Ovary (tissue), 10 donors: Measurements from ENCODE around the gene KRTAP10-5. TPM values are rescaled to one million over a fixed set of nuclear protein-coding genes. Genes with fewer than 3 reads are reported as not detected.
"Not testable (repeated sequence)": the region's sequence is repeated elsewhere in the genome, so short reads cannot be mapped to it uniquely, and the experiment has no call there.

Experiments used
- DNase-seq, 5 donors: peaks; one replicate each; pipeline ENCODE4 v3.0.0-alpha.2; 2019 to 2020
- H3K27ac ChIP-seq, 2 donors: fragments of 200-600 bp; one replicate each; pipeline versions ENCODE4 v1.5.1 to v1.8.0; 2019 to 2022
- H3K27me3 ChIP-seq: fragments of 200-600 bp; one replicate; pipeline ENCODE4 v1.8.0; 2022
- H3K36me3 ChIP-seq: fragments of 200-600 bp; sonication (generic); one replicate; pipeline ENCODE4 v1.5.1; 2019
- H3K4me1 ChIP-seq: one replicate; pipeline ENCODE4 v1.8.1; 2013; ENCODE audit warnings: mild to moderate bottlenecking, moderate library complexity; ENCODE audit not compliant: insufficient read depth
- H3K4me3 ChIP-seq: fragments of 200-600 bp; sonication (generic); one replicate; pipeline ENCODE4 v1.5.1; 2017
- H3K9me3 ChIP-seq, 2 donors: fragments of 200-600 bp in 1 of 2; sonication (generic) in 1 of 2; one replicate each; pipeline versions ENCODE4 v1.5.1 to v1.8.1; 2013 to 2019; ENCODE audit warnings: mild to moderate bottlenecking in 1 of 2, moderate library complexity in 1 of 2
- EP300 ChIP-seq: sonication (generic); formaldehyde crosslinking; IDR thresholded peaks from one replicate; pipeline ENCODE4 v1.6.1; 2017; ENCODE audit warnings: antibody characterized with exemption
- POLR2A ChIP-seq: fragments of 450-650 bp; IDR thresholded peaks from one replicate; pipeline ENCODE4 v1.6.1; 2017; ENCODE audit warnings: antibody characterized with exemption, mild to moderate bottlenecking, moderate library complexity
- WGBS, 3 donors: extraction: QIAGEN DNeasy Blood & Tissue Kit in 1 of 3; methylation state at CpG; one replicate each; pipeline versions ENCODE4 v1.1.5 to v1.1.7; 2013 to 2017; 5-methylcytosine and 5-hydroxymethylcytosine counted together
- intact Hi-C, 4 donors: fragments of 100-400 bp; cut with DNase I; formaldehyde crosslinking; loops; one replicate each; pipeline versions ENCODE4 v1.11.0 to v1.15.1; 2022 to 2023
- long read RNA-seq, 3 donors: library from polyadenylated mRNA in 2 of 3; unstranded in 2 of 3; transcript quantifications; one replicate each; pipeline ENCODE4 v2.0.0 and lab custom pipeline, GENCODE V29; 2021 to 2026
- polyA plus RNA-seq, 2 donors: library from polyadenylated mRNA; stranded (reverse); fragments of 200-250 nt in 1 of 2; fragments of 350-450 nt in 1 of 2; fragmentation: Illumina TruSeq in 1 of 2; extraction: RNeasy Lipid Tissue Mini Kit (QIAGEN cat#74804) in 1 of 2; gene quantifications; one replicate each; pipeline ENCODE4 v1.2.3, GENCODE V29; 2013 to 2014
- total RNA-seq, 7 donors: library from RNA; depleted of rRNA in 2 of 7; stranded (reverse); fragments of >200 nt in 2 of 7; fragmentation: NEBNext Ultra II Directional in 3 of 7; extraction: Animal tissue kit (Norgen Biotek cat#: 25700) in 3 of 7; gene quantifications; one replicate each; pipeline versions ENCODE4 v1.1.0 to v1.2.4, GENCODE V29; 2016 to 2023
- TF ChIP-seq, protein P1 (sequence below), 3 donors: fragments of 450-650 bp in 2 of 3; fragments of 200-600 bp in 1 of 3; IDR thresholded peaks; one replicate each; pipeline versions ENCODE4 v1.5.1 to v1.8.0; 2016 to 2022; ENCODE audit warnings: antibody characterized with exemption in 3 of 3, mild to moderate bottlenecking in 1 of 3
- donor health status: DM: no; HTN: no; CAD: no; lungs with moderate emphysema.
- donor health status: DM: no; HTN: no; CAD: no.
- donor health status: Bipolar disorder and iron deficiency.
- donor health status: DM: yes; HTN: yes; CAD: no.
- donor health status: DM: no; HTN: no; CAD: no.
- donor health status: DM: yes; HTN: yes; CAD: no.

KRTAP10-5 gene, protein sequence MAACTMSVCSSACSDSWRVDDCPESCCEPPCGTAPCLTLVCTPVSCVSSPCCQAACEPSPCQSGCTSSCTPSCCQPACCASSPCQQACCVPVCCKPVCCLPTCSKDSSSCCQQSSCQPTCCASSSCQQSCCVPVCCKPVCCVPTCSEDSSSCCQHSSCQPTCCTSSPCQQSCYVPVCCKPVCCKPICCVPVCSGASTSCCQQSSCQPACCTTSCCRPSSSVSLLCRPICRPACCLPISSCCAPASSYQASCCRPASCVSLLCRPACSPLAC
- total RNA-seq (not detected), polyA plus RNA-seq (not detected)
- long read RNA-seq, donor 1 = 0 reads
- long read RNA-seq, donor 2 = 0 reads
- long read RNA-seq, donor 3 = 0 reads

DNA sequence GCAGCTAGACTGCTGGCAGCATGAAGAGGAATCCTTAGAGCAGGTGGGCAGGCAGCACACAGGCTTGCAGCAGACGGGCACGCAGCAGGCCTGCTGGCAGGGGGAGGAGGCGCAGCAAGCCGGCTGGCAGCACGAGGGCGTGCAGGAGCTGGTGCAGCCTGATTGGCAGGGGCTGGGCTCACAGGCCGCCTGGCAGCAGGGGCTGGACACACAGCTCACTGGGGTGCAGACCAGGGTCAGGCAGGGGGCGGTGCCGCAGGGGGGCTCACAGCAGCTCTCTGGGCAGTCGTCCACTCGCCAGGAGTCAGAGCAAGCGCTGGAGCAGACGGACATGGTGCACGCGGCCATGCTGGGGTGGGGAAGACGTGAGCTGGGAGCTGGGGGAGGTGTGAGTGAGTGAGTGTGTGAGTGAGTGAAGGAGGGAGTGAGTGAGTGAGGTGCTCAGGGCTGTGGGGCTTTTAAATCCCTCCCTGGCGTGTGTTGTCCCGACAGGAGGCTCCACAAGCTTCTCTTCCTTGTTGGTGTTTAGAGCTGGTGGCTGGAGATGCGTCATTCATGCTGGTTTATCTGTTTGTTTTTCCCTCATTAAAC is at the start of gene KRTAP10-5:
Gene KRTAP10-5, minus strand, starts transcription at position 374 of the 591 bp plus-strand sequence. Its CDS starts 26 bp downstream, at position 348.
- H3K4me3 ChIP-seq, H3K27me3 ChIP-seq, H3K36me3 ChIP-seq, H3K9me3 ChIP-seq, H3K27ac ChIP-seq, intact Hi-C loops, H3K4me1 ChIP-seq: not testable (repeated sequence)
- WGBS, 3 donors = 34 to 44% (median 34%) methylated on average over 19 of the region's 19 CpGs
- DNase-seq = peak in 1 of 5 donors; percentile 3

DNA sequence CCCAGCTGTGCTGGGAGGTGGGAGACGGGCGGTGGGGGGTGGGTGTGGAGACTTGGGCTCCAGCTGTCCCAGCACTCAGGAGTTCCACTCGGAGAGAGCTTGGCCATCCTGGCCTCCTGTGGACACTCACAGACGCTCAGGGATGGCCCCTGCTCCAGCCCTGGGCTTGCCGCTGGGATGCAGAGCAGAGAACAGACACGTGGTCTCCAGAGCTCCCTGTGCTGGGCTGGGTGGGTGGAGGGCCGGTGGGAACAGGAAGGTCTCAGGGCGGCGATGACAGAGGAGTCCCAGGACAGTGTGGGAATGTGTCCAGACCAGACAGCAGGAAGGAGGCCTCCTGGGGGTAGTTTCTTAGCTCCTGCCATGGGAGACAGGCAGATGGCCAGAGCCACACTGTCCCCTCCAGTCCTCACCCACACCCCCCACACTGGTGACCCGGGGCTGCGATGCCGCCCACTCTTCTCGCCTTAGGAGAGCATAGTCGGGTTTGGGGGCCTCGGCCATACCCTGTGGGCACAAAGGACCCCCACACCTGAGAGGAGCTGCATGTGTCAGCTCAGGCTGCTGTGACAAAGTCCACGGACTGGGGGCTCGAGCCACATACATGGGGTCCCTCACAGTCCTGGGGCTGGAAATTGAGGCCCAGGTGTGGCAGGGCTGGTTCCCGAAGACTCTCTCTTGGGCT is 48.4 kb upstream of the KRTAP10-5 start:
- 64 to 66% (median 64%) methylated on average over 18 of the region's 18 CpGs for WGBS, 3 donors
- intact Hi-C loops = no loop called here
- no peak overlapping the region for H3K27ac ChIP-seq

DNA sequence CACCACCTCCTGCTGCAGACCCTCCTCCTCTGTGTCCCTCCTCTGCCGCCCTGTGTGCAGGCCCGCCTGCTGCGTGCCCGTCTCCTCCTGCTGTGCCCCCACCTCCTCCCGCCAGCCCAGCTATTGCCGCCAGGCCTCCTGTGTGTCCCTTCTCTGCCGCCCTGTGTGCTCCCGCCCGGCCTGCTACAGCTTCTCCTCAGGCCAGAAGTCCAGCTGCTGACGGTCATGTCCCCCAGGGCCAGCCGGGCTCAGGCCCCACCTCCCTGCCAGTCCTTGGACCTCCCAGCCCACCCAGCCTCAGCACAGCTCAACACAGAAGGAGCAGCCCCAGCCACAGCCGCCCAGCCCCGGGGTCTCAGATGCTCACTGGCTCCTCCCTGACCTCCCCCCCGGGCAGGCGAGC is 47.4 kb upstream of the KRTAP10-5 start:
- H3K4me3 ChIP-seq, H3K27me3 ChIP-seq, H3K9me3 ChIP-seq, intact Hi-C loops, H3K36me3 ChIP-seq, H3K27ac ChIP-seq, H3K4me1 ChIP-seq, DNase-seq: not testable (repeated sequence)
- WGBS, 3 donors = 21 to 32% (median 22%) methylated on average over 13 to 15 of the region's 15 CpGs

More for the DNA sequence above, 48.4 kb upstream of the KRTAP10-5 start:
- Histone ChIP-seq H3K4me1 (no peaks in the 10 kb centered on the region), H3K36me3 (no peaks in the 10 kb centered on the region), H3K9me3 (peaks cover 0 to 2% of the 10 kb centered on the region in 2 donors), H3K4me3 (no peak overlapping the region), H3K27me3 (no peaks in the 10 kb centered on the region)
- TF ChIP-seq POLR2A (no peak), EP300 (no peak)
- TF ChIP-seq, protein P1, sequence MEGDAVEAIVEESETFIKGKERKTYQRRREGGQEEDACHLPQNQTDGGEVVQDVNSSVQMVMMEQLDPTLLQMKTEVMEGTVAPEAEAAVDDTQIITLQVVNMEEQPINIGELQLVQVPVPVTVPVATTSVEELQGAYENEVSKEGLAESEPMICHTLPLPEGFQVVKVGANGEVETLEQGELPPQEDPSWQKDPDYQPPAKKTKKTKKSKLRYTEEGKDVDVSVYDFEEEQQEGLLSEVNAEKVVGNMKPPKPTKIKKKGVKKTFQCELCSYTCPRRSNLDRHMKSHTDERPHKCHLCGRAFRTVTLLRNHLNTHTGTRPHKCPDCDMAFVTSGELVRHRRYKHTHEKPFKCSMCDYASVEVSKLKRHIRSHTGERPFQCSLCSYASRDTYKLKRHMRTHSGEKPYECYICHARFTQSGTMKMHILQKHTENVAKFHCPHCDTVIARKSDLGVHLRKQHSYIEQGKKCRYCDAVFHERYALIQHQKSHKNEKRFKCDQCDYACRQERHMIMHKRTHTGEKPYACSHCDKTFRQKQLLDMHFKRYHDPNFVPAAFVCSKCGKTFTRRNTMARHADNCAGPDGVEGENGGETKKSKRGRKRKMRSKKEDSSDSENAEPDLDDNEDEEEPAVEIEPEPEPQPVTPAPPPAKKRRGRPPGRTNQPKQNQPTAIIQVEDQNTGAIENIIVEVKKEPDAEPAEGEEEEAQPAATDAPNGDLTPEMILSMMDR (IDR thresholded peaks at IDR 0.05) = no peak
- DNase-seq = no peak

DNA sequence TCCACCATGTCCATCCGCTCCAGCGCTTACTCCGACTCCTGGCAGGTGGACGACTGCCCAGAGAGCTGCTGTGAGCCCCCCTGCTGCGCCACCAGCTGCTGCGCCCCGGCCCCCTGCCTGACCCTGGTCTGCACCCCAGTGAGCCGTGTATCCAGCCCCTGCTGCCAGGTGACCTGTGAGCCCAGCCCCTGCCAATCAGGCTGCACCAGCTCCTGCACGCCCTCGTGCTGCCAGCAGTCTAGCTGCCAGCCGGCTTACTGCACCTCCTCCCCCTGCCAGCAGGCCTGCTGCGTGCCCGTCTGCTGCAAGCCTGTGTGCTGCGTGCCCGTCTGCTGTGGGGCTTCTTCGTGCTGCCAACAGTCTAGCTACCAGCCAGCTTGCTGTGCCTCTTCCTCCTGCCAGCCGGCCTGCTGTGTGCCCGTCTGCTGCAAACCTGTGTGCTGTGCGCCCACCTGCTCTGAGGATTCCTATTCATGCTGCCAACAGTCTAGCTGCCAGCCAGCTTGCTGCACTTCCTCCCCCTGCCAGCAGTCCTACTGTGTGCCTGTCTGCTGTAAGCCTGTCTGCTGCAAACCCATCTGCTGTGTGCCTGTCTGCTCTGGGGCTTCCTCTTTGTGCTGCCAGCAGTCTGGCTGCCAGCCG is 46.9 kb upstream of the KRTAP10-5 start:
- H3K4me1 ChIP-seq, DNase-seq, H3K4me3 ChIP-seq, H3K9me3 ChIP-seq, intact Hi-C loops, H3K27me3 ChIP-seq, H3K36me3 ChIP-seq, H3K27ac ChIP-seq: not testable (repeated sequence)
- WGBS, 3 donors = 67 to 81% (median 72%) methylated on average over 14 to 20 of the region's 20 CpGs

DNA sequence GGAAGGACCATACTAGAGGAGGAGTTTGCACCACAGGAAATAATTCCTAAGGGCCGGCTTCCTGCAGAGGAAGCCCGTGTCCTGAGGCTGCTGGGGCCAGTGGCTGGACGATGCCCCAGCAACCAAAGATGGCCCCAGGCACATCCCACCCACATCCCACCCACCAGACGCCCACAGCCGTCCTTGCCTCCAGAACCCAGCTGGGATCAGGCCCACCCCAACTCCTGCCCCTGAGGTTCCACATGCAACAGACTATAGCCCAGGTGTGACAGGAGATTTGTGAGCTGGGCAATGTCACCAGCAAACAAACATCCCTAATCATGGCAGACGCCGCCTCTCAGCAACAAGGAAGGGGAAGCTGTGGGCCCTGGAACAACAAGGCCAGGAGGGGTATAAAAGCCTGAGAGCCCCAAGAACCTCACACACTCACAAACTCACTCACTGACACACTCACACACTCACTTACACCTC is 46.3 kb upstream of the KRTAP10-5 start, which contains the start of gene KRTAP10-9:
Gene KRTAP10-9, plus strand, starts transcription at position 421 of the 471 bp plus-strand sequence. CDS start 79 bp downstream, outside the sequence.
- Histone ChIP-seq H3K27me3 (no peaks in the 10 kb centered on the region), H3K9me3 (peaks cover 0 to 5% of the 10 kb centered on the region in 2 donors), H3K36me3 (no peaks in the 10 kb centered on the region), H3K27ac (no peak within 1 kb of the TSS), H3K4me1 (no peaks in the 10 kb centered on the region), H3K4me3 (no peak within 1 kb of the TSS)
- intact Hi-C loops = no loop called here
- WGBS, 3 donors = 47 to 59% (median 55%) methylated on average over 7 of the region's 7 CpGs
- DNase-seq = no peak
- TF ChIP-seq POLR2A (no peak), EP300 (no peak)

DNA sequence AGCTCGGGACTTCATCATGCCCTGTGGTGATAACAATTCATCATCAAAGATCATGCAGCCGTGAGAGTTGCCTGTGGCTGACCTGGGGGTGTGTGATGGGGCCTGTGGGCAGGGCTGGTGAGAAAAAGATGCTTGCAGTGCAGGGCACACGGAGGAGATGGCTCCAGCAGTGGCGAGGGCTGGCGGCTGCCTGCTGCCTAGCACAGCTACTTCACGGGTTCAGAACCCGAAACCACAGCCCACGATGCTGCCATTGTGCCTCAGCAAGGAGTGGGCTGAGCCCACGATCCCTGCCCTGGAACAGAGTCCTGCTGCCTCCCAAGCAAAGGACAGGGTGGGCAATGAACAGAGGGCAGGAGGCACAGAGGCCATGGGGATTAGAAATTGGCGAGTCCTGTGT is 45.9 kb upstream of the KRTAP10-5 start:
- no peaks in the 10 kb centered on the region for H3K36me3 ChIP-seq
- no peak for DNase-seq
- no peaks in the 10 kb centered on the region for H3K4me1 ChIP-seq
- WGBS, 3 donors = 72 to 85% (median 76%) methylated on average over 10 of the region's 10 CpGs
- no peaks in the 10 kb centered on the region for H3K27me3 ChIP-seq
- H3K9me3 ChIP-seq = peaks cover 0 to 5% of the 10 kb centered on the region in 2 donors
- H3K4me3 ChIP-seq = no peak overlapping the region
- H3K27ac ChIP-seq = no peak overlapping the region
- TF ChIP-seq EP300 (no peak), POLR2A (no peak)
- TF ChIP-seq, protein P1 (IDR thresholded peaks at IDR 0.05) = no peak
- intact Hi-C loops = no loop called here
